ENCODE results near the gene EHBP1. TPM values are rescaled to one million over a fixed set of nuclear protein-coding genes. Genes with fewer than 3 reads are reported as not detected.
A peak's percentile ranks its signal among the peaks of the same experiment; 100 is the strongest.

The EHBP1 gene
- total and polyA plus RNA-seq, 2 experiments from 2014 or later, result 27.2 to 47.9 TPM

DNA sequence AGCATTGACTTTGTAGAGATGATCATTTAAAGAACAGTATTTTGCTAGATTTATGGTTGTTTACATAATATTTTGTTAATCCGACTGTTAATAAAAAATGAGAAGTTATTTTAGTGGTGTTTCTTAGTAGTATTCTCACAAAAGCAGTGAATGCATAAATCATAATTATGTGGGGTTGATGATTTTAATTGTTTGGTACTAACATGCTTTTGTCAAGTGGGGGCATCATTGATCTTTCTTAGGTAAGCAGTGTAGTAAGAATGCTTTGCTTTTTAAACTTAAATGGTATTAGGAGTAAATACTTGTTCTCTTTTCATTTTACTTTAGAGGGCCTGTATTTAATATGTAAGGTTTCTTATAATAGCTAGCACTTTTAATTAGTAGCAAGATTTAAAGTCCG is 235.9 kb downstream of the EHBP1 start:
- Histone ChIP-seq H3K9me2 (ENCODE audit: insufficient read depth) (no peaks in the 10 kb centered on the region), H3F3A (replicated peaks; ENCODE audit: low read depth) (no peaks in the 10 kb centered on the region), H4K20me1 (replicated peaks; ENCODE audit: insufficient read depth) (no peaks in the 10 kb centered on the region), H3K36me3 (ENCODE audit: insufficient read depth) (no peaks in the 10 kb centered on the region), H3K4me3 (no peak overlapping the region), H3K27ac (ENCODE audit: low read depth) (no peak overlapping the region), H3K27me3 (ENCODE audit: insufficient read depth) (no peaks in the 10 kb centered on the region), H3K4me1 (ENCODE audit: insufficient read depth) (no peaks in the 10 kb centered on the region; the same call in 1 of the 2 replicates), H3K79me2 (replicated peaks; ENCODE audit: insufficient read depth) (no peaks in the 10 kb centered on the region), H2AFZ (no peak overlapping the region), H3K4me2 (no peak overlapping the region)
- TF ChIP-seq, protein P1, sequence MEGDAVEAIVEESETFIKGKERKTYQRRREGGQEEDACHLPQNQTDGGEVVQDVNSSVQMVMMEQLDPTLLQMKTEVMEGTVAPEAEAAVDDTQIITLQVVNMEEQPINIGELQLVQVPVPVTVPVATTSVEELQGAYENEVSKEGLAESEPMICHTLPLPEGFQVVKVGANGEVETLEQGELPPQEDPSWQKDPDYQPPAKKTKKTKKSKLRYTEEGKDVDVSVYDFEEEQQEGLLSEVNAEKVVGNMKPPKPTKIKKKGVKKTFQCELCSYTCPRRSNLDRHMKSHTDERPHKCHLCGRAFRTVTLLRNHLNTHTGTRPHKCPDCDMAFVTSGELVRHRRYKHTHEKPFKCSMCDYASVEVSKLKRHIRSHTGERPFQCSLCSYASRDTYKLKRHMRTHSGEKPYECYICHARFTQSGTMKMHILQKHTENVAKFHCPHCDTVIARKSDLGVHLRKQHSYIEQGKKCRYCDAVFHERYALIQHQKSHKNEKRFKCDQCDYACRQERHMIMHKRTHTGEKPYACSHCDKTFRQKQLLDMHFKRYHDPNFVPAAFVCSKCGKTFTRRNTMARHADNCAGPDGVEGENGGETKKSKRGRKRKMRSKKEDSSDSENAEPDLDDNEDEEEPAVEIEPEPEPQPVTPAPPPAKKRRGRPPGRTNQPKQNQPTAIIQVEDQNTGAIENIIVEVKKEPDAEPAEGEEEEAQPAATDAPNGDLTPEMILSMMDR (conservative IDR thresholded peaks at IDR 0.05; ENCODE audit: low read depth in 2 of 2), result peak in 1 of 2 experiments; percentile 28; a peak in 2 of 4 replicates
- TF ChIP-seq CREB1 (CRISPR knock-in tag; IDR thresholded peaks at IDR 0.05; ENCODE audit: low read depth), result no peak
- Mint-ChIP-seq H3K27ac (no peak overlapping the region), H3K36me3 (ENCODE audit: low read depth) (no peaks in the 10 kb centered on the region), H3K27me3 (ENCODE audit: insufficient read depth, low read depth, poor library complexity) (no peaks in the 10 kb centered on the region), H3K9me3 (no peaks in the 10 kb centered on the region), H3K4me3 (no peak overlapping the region), H3K4me1 (peaks cover 4% of the 10 kb centered on the region; the same call in 2 of the 3 replicates)
- no peak for DNase-seq (ENCODE audit: low spot score)
- no peak for ATAC-seq

DNA sequence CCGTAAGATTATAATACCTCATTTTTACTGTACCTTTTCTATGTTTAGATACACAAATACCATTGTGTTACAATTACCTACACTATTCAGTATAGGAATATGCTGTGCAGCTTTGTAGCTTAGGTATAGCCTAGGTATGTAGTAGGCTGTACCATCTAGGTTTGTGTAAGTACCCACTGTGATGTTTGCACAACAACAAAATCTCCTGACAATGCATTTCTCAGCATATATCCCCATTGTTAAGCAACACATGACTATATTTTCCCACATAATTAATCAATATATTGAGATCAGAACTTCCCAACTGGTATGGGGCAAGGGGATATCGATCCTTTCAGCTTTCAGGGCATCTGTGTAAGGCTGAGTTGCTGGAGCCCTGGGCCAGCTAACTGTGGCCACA is 238.8 kb downstream of the EHBP1 start:
- H3K27me3 ChIP-seq (ENCODE audit: insufficient read depth), result no peaks in the 10 kb centered on the region
- no peaks in the 10 kb centered on the region for H3K9me2 ChIP-seq (ENCODE audit: insufficient read depth)
- no peak overlapping the region for H3K4me3 ChIP-seq
- Mint-ChIP-seq H3K27ac (no peak overlapping the region), H3K27me3 (ENCODE audit: insufficient read depth, low read depth, poor library complexity) (no peaks in the 10 kb centered on the region), H3K4me1 (peaks cover 3% of the 10 kb centered on the region; the same call in 2 of the 3 replicates), H3K9me3 (no peaks in the 10 kb centered on the region), H3K36me3 (ENCODE audit: low read depth) (no peaks in the 10 kb centered on the region), H3K4me3 (no peak overlapping the region)
- H2AFZ ChIP-seq, result no peak overlapping the region
- no peak for DNase-seq (ENCODE audit: low spot score)
- H3F3A ChIP-seq (replicated peaks; ENCODE audit: low read depth), result no peaks in the 10 kb centered on the region
- no peaks in the 10 kb centered on the region for H3K36me3 ChIP-seq (ENCODE audit: insufficient read depth)
- H3K4me2 ChIP-seq, result no peak overlapping the region
- ATAC-seq, result no peak
- no peaks in the 10 kb centered on the region for H4K20me1 ChIP-seq (replicated peaks; ENCODE audit: insufficient read depth)
- H3K4me1 ChIP-seq (ENCODE audit: insufficient read depth), result no peaks in the 10 kb centered on the region
- no peak overlapping the region for H3K27ac ChIP-seq (ENCODE audit: low read depth)
- TF ChIP-seq, protein P1 (conservative IDR thresholded peaks at IDR 0.05; ENCODE audit: low read depth in 2 of 2), result no peak
- no peak for TF ChIP-seq CREB1 (CRISPR knock-in tag; IDR thresholded peaks at IDR 0.05; ENCODE audit: low read depth)
- TF ChIP-seq POLR2AphosphoS5 (IDR thresholded peaks at IDR 0.05; ENCODE audit: low read depth), result no peak
- no peak for TF ChIP-seq EZH2phosphoT487 (IDR thresholded peaks at IDR 0.05; ENCODE audit: unreplicated experiment)
- no peaks in the 10 kb centered on the region for H3K79me2 ChIP-seq (replicated peaks; ENCODE audit: insufficient read depth)

DNA sequence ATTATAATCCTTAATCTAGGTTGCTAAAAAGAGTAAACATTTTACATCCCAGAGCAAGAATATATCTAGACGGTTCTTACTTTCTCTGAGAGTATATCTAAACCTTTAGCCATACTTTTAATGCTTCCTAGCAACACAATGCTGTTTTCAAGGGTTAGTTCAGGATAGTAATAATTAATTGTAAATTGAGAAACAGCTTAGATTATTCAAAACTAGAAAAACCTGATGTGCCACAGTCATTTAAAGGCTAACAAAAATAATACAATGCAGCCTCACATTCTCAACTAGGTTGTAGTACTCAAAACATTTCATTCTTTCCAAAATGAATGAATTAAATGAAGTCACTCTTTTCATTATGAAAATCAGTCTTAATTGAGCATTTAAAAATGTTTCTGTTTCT is 241.9 kb downstream of the EHBP1 start:
- peaks cover 1% of the 10 kb centered on the region for H3K27me3 Mint-ChIP-seq (ENCODE audit: insufficient read depth, low read depth, poor library complexity)
- H2AFZ ChIP-seq, result no peak overlapping the region
- no peaks in the 10 kb centered on the region for H3K36me3 ChIP-seq (ENCODE audit: insufficient read depth)
- ATAC-seq (no peak), DNase-seq (ENCODE audit: low spot score) (no peak)
- H3K79me2 ChIP-seq (replicated peaks; ENCODE audit: insufficient read depth), result no peaks in the 10 kb centered on the region
- H3K4me2 ChIP-seq, result no peak overlapping the region
- no peak for TF ChIP-seq EZH2 (IDR thresholded peaks at IDR 0.05; ENCODE audit: low read depth, unreplicated experiment)
- no peak for TF ChIP-seq NANOG (IDR thresholded peaks at IDR 0.05; ENCODE audit: borderline replicate concordance)
- no peak for TF ChIP-seq POLR2AphosphoS5 (IDR thresholded peaks at IDR 0.05; ENCODE audit: low read depth)
- TF ChIP-seq CREB1 (CRISPR knock-in tag; IDR thresholded peaks at IDR 0.05; ENCODE audit: low read depth), result no peak
- TF ChIP-seq, protein P1 (conservative IDR thresholded peaks at IDR 0.05; ENCODE audit: low read depth in 2 of 2), result no peak
- no peak for TF ChIP-seq ZNF331 (CRISPR knock-in tag; IDR thresholded peaks at IDR 0.05; ENCODE audit: low read depth)
- no peak for TF ChIP-seq EZH2phosphoT487 (IDR thresholded peaks at IDR 0.05; ENCODE audit: unreplicated experiment)
- no peak overlapping the region for H3K27ac Mint-ChIP-seq
- H3K27me3 ChIP-seq (ENCODE audit: insufficient read depth), result no peaks in the 10 kb centered on the region
- no peaks in the 10 kb centered on the region for H4K20me1 ChIP-seq (replicated peaks; ENCODE audit: insufficient read depth)
- no peak overlapping the region for H3K27ac ChIP-seq (ENCODE audit: low read depth)
- no peaks in the 10 kb centered on the region for H3K36me3 Mint-ChIP-seq (ENCODE audit: low read depth)
- no peaks in the 10 kb centered on the region for H3K9me3 Mint-ChIP-seq
- H3K4me1 ChIP-seq (ENCODE audit: insufficient read depth), result no peaks in the 10 kb centered on the region
- H3F3A ChIP-seq (replicated peaks; ENCODE audit: low read depth), result no peaks in the 10 kb centered on the region
- H3K4me3 ChIP-seq, result no peak overlapping the region
- peaks cover 3% of the 10 kb centered on the region; the same call in 2 of the 3 replicates for H3K4me1 Mint-ChIP-seq
- no peak overlapping the region for H3K4me3 Mint-ChIP-seq
- H3K9me2 ChIP-seq (ENCODE audit: insufficient read depth), result no peaks in the 10 kb centered on the region

Measured in GM23338 (cell line).